ENCODE measurements around the gene RSPH10B2. TPM values are rescaled to one million over a fixed set of nuclear protein-coding genes. Genes with fewer than 3 reads are reported as not detected.

The RSPH10B2 gene
- total RNA-seq, 1 experiment from 2014 or later = 0.37 TPM

DNA sequence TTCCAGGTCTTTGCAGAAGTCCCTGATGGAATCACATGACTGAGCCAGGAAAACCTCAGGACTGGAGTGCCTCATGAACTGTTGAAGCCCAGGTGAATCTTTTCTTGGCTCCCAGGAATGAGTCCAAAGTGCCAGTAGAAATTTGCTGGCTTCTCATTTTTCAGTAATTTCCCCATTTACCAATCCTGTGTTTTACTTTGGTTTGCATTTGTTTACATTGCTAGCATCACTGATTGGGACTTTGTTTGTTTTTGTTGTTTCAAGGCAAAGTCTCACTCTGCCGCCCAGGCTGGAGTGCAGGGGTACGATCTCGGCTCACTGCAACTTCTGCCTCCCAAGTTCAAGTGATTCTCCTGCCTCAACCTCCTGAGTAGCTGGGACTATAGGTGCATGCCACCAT is 45.6 kb upstream of the RSPH10B2 start (continued):
- TF ChIP-seq ATF3 (IDR thresholded peaks at IDR 0.05) (no peak), SRF (IDR thresholded peaks at IDR 0.05; ENCODE audit: low read depth) (no peak)

GRCh38 chr7:6709808-6710207 is 44.1 kb upstream of the RSPH10B2 start:
- H3K4me2 ChIP-seq (ENCODE audit: low read length) = no peak overlapping the region
- H3K27ac ChIP-seq (ENCODE audit: low read depth, low read length) = no peak overlapping the region
- H3K4me1 ChIP-seq (ENCODE audit: control insufficient read depth in 1 of 2, insufficient read depth in 2 of 2, low read length in 2 of 2) = peaks cover 5 to 19% of the 10 kb centered on the region in 2 experiments; a peak in 3 of 4 replicates
- peaks cover 3% of the 10 kb centered on the region; the same call in 1 of the 2 replicates for H4K20me1 ChIP-seq (ENCODE audit: insufficient read depth)
- H3K27me3 ChIP-seq (ENCODE audit: insufficient read depth, low read length) = no peaks in the 10 kb centered on the region
- ATAC-seq (no peak), DNase-seq (ENCODE audit: low read depth, low spot score) (peak; percentile 34)
- no peak overlapping the region for H2AFZ ChIP-seq (ENCODE audit: low read depth, low read length, poor library complexity, severe bottlenecking)
- no TSS peak for BruUV-seq (replicated peaks)
- H3K36me3 ChIP-seq (ENCODE audit: control insufficient read depth in 1 of 2, insufficient read depth in 2 of 2, low read length in 2 of 2) = peaks cover 2 to 5% of the 10 kb centered on the region in 2 experiments; a peak in 3 of 4 replicates
- TF ChIP-seq YY1 (IDR thresholded peaks at IDR 0.05; ENCODE audit: extremely low read depth, insufficient replicate concordance, low read depth, low read length) (no peak), ZFX (IDR thresholded peaks at IDR 0.05) (no peak), CBX3 (IDR thresholded peaks at IDR 0.05; ENCODE audit: low read depth) (peak; percentile 74; the same call in 1 of the 2 replicates), TCF7L2 (IDR thresholded peaks at IDR 0.05; ENCODE audit: borderline replicate concordance, extremely low read depth, insufficient read depth, insufficient read length) (no peak), RAD21 (IDR thresholded peaks at IDR 0.05; ENCODE audit: low read depth) (no peak), SIN3A (IDR thresholded peaks at IDR 0.05; ENCODE audit: low read depth) (no peak), CTCF (IDR thresholded peaks at IDR 0.05 in 2 of 3, conservative IDR thresholded peaks at IDR 0.05 in 1 of 3; ENCODE audit: borderline replicate concordance in 1 of 3, insufficient read depth in 1 of 3, low read depth in 2 of 3, low read length in 2 of 3) (no peak), ZNF274 (IDR thresholded peaks at IDR 0.05; ENCODE audit: low read depth, low read length) (no peak), POLR2AphosphoS5 (IDR thresholded peaks at IDR 0.05; ENCODE audit: low read depth, low read length) (no peak), POLR2A (IDR thresholded peaks at IDR 0.05; ENCODE audit: borderline replicate concordance, extremely low read depth, insufficient read depth, insufficient read length) (no peak), JUND (IDR thresholded peaks at IDR 0.05) (no peak), SP1 (IDR thresholded peaks at IDR 0.05; ENCODE audit: low read depth) (peak; percentile 50; the same call in 1 of the 2 replicates), FOSL1 (IDR thresholded peaks at IDR 0.05; ENCODE audit: low read depth) (no peak), ZBTB33 (IDR thresholded peaks at IDR 0.05; ENCODE audit: extremely low read depth, insufficient replicate concordance, low read length) (no peak)
- H3K9me3 ChIP-seq (ENCODE audit: control insufficient read depth in 1 of 2, insufficient read depth in 1 of 2, low read depth in 1 of 2, low read length in 2 of 2) = no peaks in the 10 kb centered on the region; a peak in 1 of 4 replicates
- POLR2A ChIA-PET = no interaction called here
- H3K9me2 ChIP-seq (ENCODE audit: insufficient read depth) = no peaks in the 10 kb centered on the region
- CTCF ChIA-PET = no interaction called here
- H3K79me2 ChIP-seq (ENCODE audit: insufficient read depth, low read length) = peaks cover 19% of the 10 kb centered on the region
- intact Hi-C loops (cut with micrococcal nuclease) = no loop called here
- H3K4me3 ChIP-seq (replicated peaks in 1 of 2; ENCODE audit: low read depth in 1 of 2, low read length in 2 of 2) = no peak overlapping the region
- no peak overlapping the region for H3K9ac ChIP-seq (ENCODE audit: low read length)
- RAD21 ChIA-PET (ENCODE audit: low non-redundant PET in 1 of 2, low total read pairs in 2 of 2, uncharacterized antibody in 2 of 2, unreplicated experiment in 2 of 2) = no interaction called here

All from HCT116 (cell line).